Activated B cell treated with CpG ODN at 0.5 μM for 24 hours (primary cell): ENCODE data around the gene SH2D4B. TPM values are rescaled to one million over a fixed set of nuclear protein-coding genes. Genes with fewer than 3 reads are reported as not detected.

Source experiments
- ATAC-seq: fragments of 200-7000 bp; cut with Tn5 transposase; one replicate; pipeline ENCODE4 v1.10.0; 2021; ENCODE audit warnings: low read depth, mild to moderate bottlenecking, moderate library complexity
- CTCF ChIA-PET: fragments of 350-600 bp; sonication (Branson Sonifier 250); formaldehyde crosslinking; loops from one replicate; lab custom pipeline; 2021; ENCODE audit warnings: antibody characterized with exemption; lab: Charles Lee
- POLR2A ChIA-PET: fragments of 350-600 bp; sonication (Branson Sonifier 250); formaldehyde crosslinking; loops from one replicate; lab custom pipeline; 2021; ENCODE audit warnings: antibody characterized with exemption; lab: Charles Lee
- DNase-seq: peaks from one replicate; pipeline ENCODE4 v3.0.0; 2022
- H3K27ac Mint-ChIP-seq: one replicate; pipeline ENCODE4 v1.8.0; 2020; ENCODE audit warnings: mixed read lengths
- H3K27me3 Mint-ChIP-seq: one replicate; pipeline ENCODE4 v1.8.0; 2021; ENCODE audit warnings: mixed read lengths
- H3K36me3 Mint-ChIP-seq: one replicate; pipeline ENCODE4 v1.8.0; 2021; ENCODE audit warnings: low read depth, mixed read lengths
- H3K4me1 Mint-ChIP-seq: one replicate; pipeline ENCODE4 v1.8.0; 2021; ENCODE audit warnings: mixed read lengths
- H3K4me3 Mint-ChIP-seq: one replicate; pipeline ENCODE4 v1.8.0; 2020; ENCODE audit warnings: mild to moderate bottlenecking, mixed read lengths
- H3K9me3 Mint-ChIP-seq: one replicate; pipeline ENCODE4 v1.8.0; 2020; ENCODE audit warnings: mixed read lengths
- intact Hi-C: fragments of 100-400 bp; cut with micrococcal nuclease; formaldehyde crosslinking; loops from one replicate; pipeline ENCODE4 v1.15.1; 2024
- total RNA-seq: library from RNA; stranded (reverse); gene quantifications from 2 replicates; pipeline ENCODE4 v1.2.3, GENCODE V29; 2022
- TF ChIP-seq, protein P1 (sequence below): fragments of 200-600 bp; IDR thresholded peaks from one replicate; pipeline ENCODE4 v1.8.0; 2022; ENCODE audit warnings: antibody characterized with exemption, mild to moderate bottlenecking

The SH2D4B gene
- total RNA-seq, 1 donor from 2014 or later = not detected

GRCh38 chr10:80580638-80581468, 43.2 kb downstream of the SH2D4B start:
- ATAC-seq = no peak
- CTCF ChIA-PET = no interaction called here

GRCh38 chr10:80581469-80581835, 43.8 kb downstream of the SH2D4B start:
- ChIA-PET CTCF (no interaction called here), POLR2A (no interaction called here)
- DNase-seq (no peak), ATAC-seq (no peak)
- Mint-ChIP-seq H3K9me3 (peaks cover 2% of the 10 kb centered on the region), H3K27me3 (peaks cover 3% of the 10 kb centered on the region), H3K4me3 (no peak overlapping the region), H3K36me3 (no peaks in the 10 kb centered on the region), H3K27ac (no peak overlapping the region), H3K4me1 (peaks cover 26% of the 10 kb centered on the region)
- TF ChIP-seq, protein P1, sequence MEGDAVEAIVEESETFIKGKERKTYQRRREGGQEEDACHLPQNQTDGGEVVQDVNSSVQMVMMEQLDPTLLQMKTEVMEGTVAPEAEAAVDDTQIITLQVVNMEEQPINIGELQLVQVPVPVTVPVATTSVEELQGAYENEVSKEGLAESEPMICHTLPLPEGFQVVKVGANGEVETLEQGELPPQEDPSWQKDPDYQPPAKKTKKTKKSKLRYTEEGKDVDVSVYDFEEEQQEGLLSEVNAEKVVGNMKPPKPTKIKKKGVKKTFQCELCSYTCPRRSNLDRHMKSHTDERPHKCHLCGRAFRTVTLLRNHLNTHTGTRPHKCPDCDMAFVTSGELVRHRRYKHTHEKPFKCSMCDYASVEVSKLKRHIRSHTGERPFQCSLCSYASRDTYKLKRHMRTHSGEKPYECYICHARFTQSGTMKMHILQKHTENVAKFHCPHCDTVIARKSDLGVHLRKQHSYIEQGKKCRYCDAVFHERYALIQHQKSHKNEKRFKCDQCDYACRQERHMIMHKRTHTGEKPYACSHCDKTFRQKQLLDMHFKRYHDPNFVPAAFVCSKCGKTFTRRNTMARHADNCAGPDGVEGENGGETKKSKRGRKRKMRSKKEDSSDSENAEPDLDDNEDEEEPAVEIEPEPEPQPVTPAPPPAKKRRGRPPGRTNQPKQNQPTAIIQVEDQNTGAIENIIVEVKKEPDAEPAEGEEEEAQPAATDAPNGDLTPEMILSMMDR = no peak
- intact Hi-C loops = no loop called here

More at GRCh38 chr10:80580638-80581468, 43.2 kb downstream of the SH2D4B start:
- peaks cover 26% of the 10 kb centered on the region for H3K4me1 Mint-ChIP-seq
- no peak overlapping the region for H3K4me3 Mint-ChIP-seq
- H3K27me3 Mint-ChIP-seq = peaks cover 3% of the 10 kb centered on the region
- POLR2A ChIA-PET = no interaction called here
- TF ChIP-seq, protein P1 = no peak
- no peak overlapping the region for H3K27ac Mint-ChIP-seq
- H3K36me3 Mint-ChIP-seq = no peaks in the 10 kb centered on the region
- H3K9me3 Mint-ChIP-seq = peaks cover 2% of the 10 kb centered on the region
- intact Hi-C loops = no loop called here
- no peak for DNase-seq

- Mint-ChIP-seq H3K36me3 (no peaks in the 10 kb centered on the region), H3K4me3 (no peak overlapping the region), H3K4me1 (peaks cover 26% of the 10 kb centered on the region), H3K27ac (no peak overlapping the region), H3K27me3 (no peaks in the 10 kb centered on the region), H3K9me3 (no peaks in the 10 kb centered on the region)
- ChIA-PET CTCF (no interaction called here), POLR2A (no interaction called here)
- DNase-seq (no peak), ATAC-seq (no peak)
- intact Hi-C loops = no loop called here
- TF ChIP-seq, protein P1 = no peak
These were observed 44.7 kb downstream of the SH2D4B start for GRCh38 chr10:80582286-80582960.

GRCh38 chr10:80583685-80584084, 46.0 kb downstream of the SH2D4B start:
- no peaks in the 10 kb centered on the region for H3K36me3 Mint-ChIP-seq
- DNase-seq (no peak), ATAC-seq (no peak)
- H3K4me3 Mint-ChIP-seq = no peak overlapping the region
- intact Hi-C loops = no loop called here
- ChIA-PET POLR2A (no interaction called here), CTCF (no interaction called here)
- H3K9me3 Mint-ChIP-seq = no peaks in the 10 kb centered on the region
- TF ChIP-seq, protein P1 = no peak
- no peaks in the 10 kb centered on the region for H3K27me3 Mint-ChIP-seq
- no peak overlapping the region for H3K27ac Mint-ChIP-seq
- H3K4me1 Mint-ChIP-seq = peaks cover 20% of the 10 kb centered on the region

DNA sequence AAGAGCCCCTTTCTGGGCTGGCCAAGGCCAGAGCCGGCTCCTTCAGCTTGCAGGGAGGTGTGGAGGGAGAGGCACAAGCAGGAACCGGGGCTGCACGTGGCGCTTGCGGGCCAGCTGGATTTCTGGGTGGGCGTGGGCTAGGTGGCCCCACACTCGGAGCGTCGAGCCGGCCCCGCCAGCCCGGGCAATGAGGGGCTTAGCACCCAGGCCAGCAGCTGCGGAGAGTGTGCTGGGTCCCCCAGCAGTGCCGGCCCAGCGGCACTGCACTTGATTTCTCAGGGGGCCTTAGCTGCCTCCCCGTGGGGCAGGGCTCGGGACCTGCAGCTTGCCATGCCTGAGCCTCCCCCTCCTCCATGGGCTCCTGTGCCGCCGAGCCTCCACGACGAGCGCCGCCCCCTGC, 48.1 kb downstream of the SH2D4B start:
- no peaks in the 10 kb centered on the region for H3K9me3 Mint-ChIP-seq
- peaks cover 16% of the 10 kb centered on the region for H3K4me1 Mint-ChIP-seq
- intact Hi-C loops = no loop called here
- no peak overlapping the region for H3K27ac Mint-ChIP-seq
- no peaks in the 10 kb centered on the region for H3K36me3 Mint-ChIP-seq
- ChIA-PET POLR2A (no interaction called here), CTCF (no interaction called here)
- no peaks in the 10 kb centered on the region for H3K27me3 Mint-ChIP-seq
- DNase-seq (no peak), ATAC-seq (no peak)
- TF ChIP-seq, protein P1 = no peak
- H3K4me3 Mint-ChIP-seq = no peak overlapping the region
